Parathyroid adenoma (tissue), 2 donors: ENCODE data around the gene C3orf18.

ENCODE experiments used
- H2AFZ ChIP-seq: fragments of 300-600 bp; sonication (generic); one replicate; pipeline ENCODE4 v1.7.0; 2017; ENCODE audit warnings: antibody characterized with exemption, mild to moderate bottlenecking
- H3K27ac ChIP-seq: fragments of 300-600 bp; sonication (generic); one replicate; pipeline ENCODE4 v1.7.0; 2017
- H3K27me3 ChIP-seq: fragments of 300-600 bp; sonication (generic); one replicate; pipeline ENCODE4 v1.7.0; 2017; ENCODE audit warnings: low read length; ENCODE audit not compliant: control insufficient read depth, insufficient read depth
- H3K36me3 ChIP-seq: fragments of 300-600 bp; sonication (generic); one replicate; pipeline ENCODE4 v1.7.0; 2017; ENCODE audit warnings: low read length; ENCODE audit not compliant: control insufficient read depth, insufficient read depth
- H3K4me1 ChIP-seq: fragments of 300-600 bp; sonication (generic); one replicate; pipeline ENCODE4 v1.7.0; 2017; ENCODE audit warnings: control low read depth
- H3K4me2 ChIP-seq: fragments of 300-600 bp; sonication (generic); one replicate; pipeline ENCODE4 v1.7.0; 2017; ENCODE audit warnings: low read length
- H3K4me3 ChIP-seq: fragments of 300-600 bp; sonication (generic); one replicate; pipeline ENCODE4 v1.7.0; 2017; ENCODE audit warnings: low read depth, low read length
- H3K79me2 ChIP-seq: fragments of 300-600 bp; sonication (generic); one replicate; pipeline ENCODE4 v1.7.0; 2017; ENCODE audit warnings: control low read depth
- H3K9ac ChIP-seq: fragments of 300-600 bp; sonication (generic); one replicate; pipeline ENCODE4 v1.7.0; 2017; ENCODE audit warnings: mild to moderate bottlenecking
- H3K9me3 ChIP-seq: fragments of 300-600 bp; sonication (generic); one replicate; pipeline ENCODE4 v1.7.0; 2017; ENCODE audit warnings: low read length; ENCODE audit not compliant: control insufficient read depth
- CTCF ChIP-seq: fragments of 300-600 bp; sonication (generic); IDR thresholded peaks from one replicate; pipeline ENCODE4 v1.7.0; 2017; ENCODE audit warnings: antibody characterized with exemption, mild to moderate bottlenecking
- donor health status: primary hyperparathyroidism.

Gene C3orf18

GRCh38 chr3:50604110-50604621 lies 36.6 kb upstream of the C3orf18 start:
- no peaks in the 10 kb centered on the region for H3K27me3 ChIP-seq
- no peak overlapping the region for H3K9ac ChIP-seq
- H3K4me2 ChIP-seq: no peak overlapping the region
- peaks cover 5% of the 10 kb centered on the region for H3K79me2 ChIP-seq
- no peak overlapping the region for H2AFZ ChIP-seq
- no peaks in the 10 kb centered on the region for H3K36me3 ChIP-seq
- H3K4me1 ChIP-seq: peaks cover 61% of the 10 kb centered on the region
- no peak overlapping the region for H3K4me3 ChIP-seq
- H3K27ac ChIP-seq: peak overlapping the region; percentile 100
- no peak for TF ChIP-seq CTCF
- H3K9me3 ChIP-seq: no peaks in the 10 kb centered on the region

- no peak for TF ChIP-seq CTCF
- Histone ChIP-seq H3K4me3 (no peak overlapping the region), H3K4me1 (peaks cover 63% of the 10 kb centered on the region), H3K27me3 (no peaks in the 10 kb centered on the region), H3K9me3 (no peaks in the 10 kb centered on the region), H3K36me3 (no peaks in the 10 kb centered on the region), H3K4me2 (no peak overlapping the region), H3K79me2 (peaks cover 5% of the 10 kb centered on the region), H2AFZ (no peak overlapping the region), H3K9ac (no peak overlapping the region), H3K27ac (peak overlapping the region; percentile 100)
Measured at GRCh38 chr3:50603261-50604109, 35.9 kb upstream of the C3orf18 start.

- Histone ChIP-seq H3K9me3 (no peaks in the 10 kb centered on the region), H3K4me1 (peaks cover 63% of the 10 kb centered on the region), H3K4me3 (no peak overlapping the region), H3K9ac (peak overlapping the region; percentile 34), H3K36me3 (no peaks in the 10 kb centered on the region), H2AFZ (peak overlapping the region; percentile 66), H3K27me3 (no peaks in the 10 kb centered on the region), H3K4me2 (peak overlapping the region; percentile 69), H3K79me2 (peaks cover 2% of the 10 kb centered on the region), H3K27ac (peak overlapping the region; percentile 100)
- no peak for TF ChIP-seq CTCF
Measured at GRCh38 chr3:50602595-50603191, 35.1 kb upstream of the C3orf18 start.

DNA sequence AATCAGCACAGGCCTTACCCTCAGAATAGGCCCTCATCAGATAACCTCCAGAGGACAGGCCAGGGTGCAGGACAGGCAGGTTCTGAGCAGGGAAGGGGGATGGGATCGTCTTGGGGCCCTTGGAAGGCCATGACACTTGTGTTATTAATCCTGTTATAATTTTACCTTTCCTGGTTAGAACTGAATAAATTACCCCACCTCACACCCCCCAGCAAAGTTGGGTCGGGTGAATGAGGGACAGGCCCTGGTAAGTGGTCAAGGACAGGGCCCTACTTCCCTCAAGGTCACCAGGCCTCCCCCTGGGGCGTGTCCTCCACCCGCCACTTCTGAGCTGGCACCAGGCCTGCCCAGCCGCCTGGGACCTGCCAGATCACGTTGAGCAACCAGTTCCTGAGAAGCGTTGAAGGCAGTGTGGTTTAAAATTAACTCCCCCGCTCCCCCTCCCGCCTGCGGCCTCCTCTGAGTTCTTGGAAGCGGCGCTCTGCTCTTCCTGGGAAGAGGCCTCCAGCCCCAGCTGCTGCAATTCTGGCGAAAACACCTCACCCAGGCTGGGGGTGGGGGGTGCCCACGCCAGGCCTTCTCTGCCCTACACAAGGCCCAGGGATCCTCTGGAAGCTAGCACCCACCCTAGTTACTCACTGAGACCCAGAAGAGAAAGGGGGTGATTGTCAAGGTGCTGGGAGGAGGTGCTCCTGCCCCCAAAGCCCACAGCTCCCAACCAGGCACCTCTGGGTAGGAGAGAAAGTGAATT lies 33.5 kb upstream of the C3orf18 start:
- no peaks in the 10 kb centered on the region for H3K36me3 ChIP-seq
- peaks cover 59% of the 10 kb centered on the region for H3K4me1 ChIP-seq
- no peak for TF ChIP-seq CTCF

More for the DNA sequence above, 33.5 kb upstream of the C3orf18 start:
- peak overlapping the region; percentile 22 for H3K4me3 ChIP-seq
- H3K79me2 ChIP-seq: peaks cover 2% of the 10 kb centered on the region
- H3K27ac ChIP-seq: peak overlapping the region; percentile 100
- no peaks in the 10 kb centered on the region for H3K27me3 ChIP-seq
- peak overlapping the region; percentile 69 for H3K4me2 ChIP-seq
- H2AFZ ChIP-seq: peak overlapping the region; percentile 71
- H3K9ac ChIP-seq: peak overlapping the region; percentile 70
- no peaks in the 10 kb centered on the region for H3K9me3 ChIP-seq
